Measurements from ENCODE around the gene NBPF3. TPM values are rescaled to one million over a fixed set of nuclear protein-coding genes. Genes with fewer than 3 reads are reported as not detected.
"Not testable (repeated sequence)": the region's sequence is repeated elsewhere in the genome, so short reads cannot be mapped to it uniquely, and the experiment has no call there.

NBPF3 gene
- total RNA-seq, 6 experiments from 2014 or later: 1.2 to 5.3 (median 2.3) TPM

GRCh38 chr1:21436488-21437340 lies 3.2 kb upstream of the NBPF3 start:
- 7% methylated on average over 8 of the region's 43 CpGs for WGBS (ENCODE audit: insufficient coverage, low coverage, low lambda C conversion rate, missing lambda C conversion rate)
- Histone ChIP-seq H3K4me3 (no peak overlapping the region), H3K36me3 (no peaks in the 10 kb centered on the region), H3K4me1 (peaks cover 0 to 6% (median 0%) of the 10 kb centered on the region in 4 donors), H3K9me3 (no peaks in the 10 kb centered on the region), H3K27me3 (no peaks in the 10 kb centered on the region), H3K27ac (no peak overlapping the region)
- ATAC-seq: peak in 2 of 4 donors; percentile 16 to 24
- no peak for DNase-seq
- TF ChIP-seq POLR2A (IDR thresholded peaks at IDR 0.05) (no peak), CTCF (IDR thresholded peaks at IDR 0.05) (no peak)
- intact Hi-C loops (cut with DNase I): no loop called here

DNA sequence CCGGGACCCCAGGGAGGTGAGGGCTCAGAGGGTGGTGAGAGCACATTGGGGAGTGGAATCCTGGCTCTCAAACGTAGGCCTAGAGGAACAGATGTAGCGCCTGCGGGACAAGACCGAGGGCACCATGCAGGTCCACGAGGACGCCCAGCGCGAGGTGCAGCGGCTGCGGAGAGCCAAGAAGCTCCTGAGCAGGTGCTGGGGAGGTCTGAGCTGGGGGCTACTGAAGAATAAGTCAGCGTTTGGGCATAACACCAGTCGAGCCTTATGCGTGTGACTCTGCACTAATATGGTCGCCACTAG lies 2.6 kb upstream of the NBPF3 start:
- Histone ChIP-seq H3K4me3 (no peak overlapping the region), H3K4me1 (peaks cover 0 to 6% (median 0%) of the 10 kb centered on the region in 4 donors), H3K36me3 (no peaks in the 10 kb centered on the region), H3K9me3 (no peaks in the 10 kb centered on the region), H3K27ac (no peak overlapping the region), H3K27me3 (no peaks in the 10 kb centered on the region)
- WGBS (ENCODE audit: insufficient coverage, low coverage, low lambda C conversion rate, missing lambda C conversion rate): 20% methylated on average over 1 of the region's 15 CpGs
- no peak for TF ChIP-seq CTCF (IDR thresholded peaks at IDR 0.05)
- TF ChIP-seq POLR2A (IDR thresholded peaks at IDR 0.05): no peak
- DNase-seq (no peak), ATAC-seq (no peak)
- intact Hi-C loops (cut with DNase I): no loop called here

GRCh38 chr1:21438646-21439312 lies 1.2 kb upstream of the NBPF3 start:
- intact Hi-C loops (cut with DNase I); H3K36me3 ChIP-seq; H3K4me1 ChIP-seq; DNase-seq; H3K27ac ChIP-seq; H3K4me3 ChIP-seq; H3K9me3 ChIP-seq; H3K27me3 ChIP-seq; ATAC-seq: not testable (repeated sequence)
- WGBS (ENCODE audit: insufficient coverage, low coverage, low lambda C conversion rate, missing lambda C conversion rate): 75% methylated on average over 6 of the region's 12 CpGs

DNA sequence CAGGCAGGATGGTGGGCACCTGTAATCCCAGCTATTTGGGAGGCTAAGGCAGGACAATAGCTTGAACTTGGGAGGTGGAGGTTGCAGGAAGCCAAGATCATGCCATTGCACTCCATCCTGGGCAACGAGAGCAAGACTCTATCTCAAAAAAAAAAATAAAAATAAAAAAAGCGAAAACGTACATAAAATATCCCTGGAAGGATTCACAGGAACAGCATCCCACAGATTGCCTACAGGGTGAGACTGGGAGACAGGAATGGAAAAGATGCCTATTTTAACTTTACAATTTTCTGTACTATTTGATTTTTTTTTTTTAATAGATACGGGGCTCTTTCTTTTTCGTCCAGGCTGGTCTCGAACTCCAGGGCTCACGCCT lies 604 bp upstream of the NBPF3 start:
- no peak overlapping the region for H3K27ac ChIP-seq
- intact Hi-C loops (cut with DNase I): no loop called here
- H3K27me3 ChIP-seq: no peaks in the 10 kb centered on the region
- ATAC-seq (no peak), DNase-seq (no peak)
- 34% methylated on average over 7 of the region's 7 CpGs for WGBS (ENCODE audit: insufficient coverage, low coverage, low lambda C conversion rate, missing lambda C conversion rate)
- H3K4me3 ChIP-seq: peak overlapping the region; percentile 60 to 83 (median 67)
- peaks cover 0 to 6% (median 0%) of the 10 kb centered on the region in 4 donors for H3K4me1 ChIP-seq
- no peaks in the 10 kb centered on the region for H3K9me3 ChIP-seq
- no peaks in the 10 kb centered on the region for H3K36me3 ChIP-seq
- no peak for TF ChIP-seq CTCF (IDR thresholded peaks at IDR 0.05)
- no peak for TF ChIP-seq POLR2A (IDR thresholded peaks at IDR 0.05)

GRCh38 chr1:21440630-21441125 lies 741 bp downstream of the NBPF3 start:
- intact Hi-C loops (cut with DNase I); H3K27me3 ChIP-seq; H3K9me3 ChIP-seq; H3K4me1 ChIP-seq; ATAC-seq; H3K36me3 ChIP-seq; H3K27ac ChIP-seq; DNase-seq: not testable (repeated sequence)
- H3K4me3 ChIP-seq: peak overlapping the region; percentile 60 to 83 (median 67)
- 26% methylated on average over 9 of the region's 21 CpGs for WGBS (ENCODE audit: insufficient coverage, low coverage, low lambda C conversion rate, missing lambda C conversion rate)

- intact Hi-C loops (cut with DNase I); H3K9me3 ChIP-seq; H3K27me3 ChIP-seq; H3K36me3 ChIP-seq; H3K27ac ChIP-seq; H3K4me3 ChIP-seq; H3K4me1 ChIP-seq; DNase-seq; ATAC-seq: not testable (repeated sequence)
- WGBS (ENCODE audit: insufficient coverage, low coverage, low lambda C conversion rate, missing lambda C conversion rate): no CpG with 5 or more reads among the region's 2 CpGs
Observed at GRCh38 chr1:21446647-21447046, 6.7 kb downstream of the NBPF3 start.
